Left kidney (tissue), 2 donors: ENCODE data around the gene TOPORS. TPM values are rescaled to one million over a fixed set of nuclear protein-coding genes. Genes with fewer than 3 reads are reported as not detected.
A peak's percentile ranks its signal among the peaks of the same experiment; 100 is the strongest.
"Not testable (repeated sequence)": the region's sequence is repeated elsewhere in the genome, so short reads cannot be mapped to it uniquely, and the experiment has no call there.

Experiments
- DNase-seq: peaks from one replicate; pipeline ENCODE4 v3.0.0-alpha.2; 2013
- polyA plus RNA-seq: library from polyadenylated mRNA; unstranded; fragments of 120-200 nt; gene quantifications from one replicate; pipeline ENCODE4 v1.2.1, GENCODE V29; 2013; ENCODE audit not compliant: insufficient read length

Gene TOPORS
- polyA plus RNA-seq, 1 donor, result 37.5 TPM

DNA sequence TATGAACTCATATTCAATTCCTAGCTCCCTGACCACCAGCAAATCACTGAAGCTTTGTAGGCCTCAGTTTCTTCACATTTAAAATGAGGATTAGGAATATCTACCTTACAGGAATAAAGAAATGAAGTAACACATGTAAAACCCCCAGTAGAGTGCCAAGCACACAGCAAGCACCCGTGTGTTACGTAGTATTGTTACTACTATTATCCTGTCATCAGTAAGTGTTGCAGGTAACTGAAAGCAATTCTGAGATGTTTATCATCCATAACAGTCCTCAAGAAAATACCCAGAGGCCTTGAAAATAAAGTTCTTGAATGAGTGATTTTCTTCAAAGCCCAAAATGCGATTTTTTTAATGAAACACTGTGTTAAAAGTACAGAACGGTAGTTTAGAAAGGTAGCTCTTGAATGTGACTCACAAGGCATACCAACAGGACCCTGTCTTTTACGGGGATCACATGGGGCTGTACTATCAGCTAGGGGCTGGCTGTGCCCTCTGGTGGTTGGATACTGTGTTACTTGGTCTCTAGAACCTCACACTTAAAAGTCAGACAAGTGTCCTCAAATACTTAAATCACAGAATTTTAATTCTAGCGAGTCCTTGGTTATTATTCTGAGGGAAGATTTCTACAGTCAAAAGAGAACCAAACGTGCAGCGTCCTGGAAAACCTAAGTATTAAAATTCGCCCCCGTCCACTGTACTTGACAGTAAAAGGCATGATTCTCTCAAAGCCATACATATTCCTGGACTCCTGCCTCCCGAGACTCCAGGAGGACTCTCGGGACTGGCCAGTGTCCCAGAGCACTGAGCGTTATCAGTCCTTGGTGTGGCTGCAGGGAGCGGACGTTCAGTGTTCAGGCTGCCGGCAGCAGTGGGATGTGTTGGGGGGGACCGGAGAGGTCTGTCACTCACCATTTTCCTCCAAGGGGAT lies 19.8 kb upstream of the TOPORS start:
- peak; percentile 72 for DNase-seq

DNA sequence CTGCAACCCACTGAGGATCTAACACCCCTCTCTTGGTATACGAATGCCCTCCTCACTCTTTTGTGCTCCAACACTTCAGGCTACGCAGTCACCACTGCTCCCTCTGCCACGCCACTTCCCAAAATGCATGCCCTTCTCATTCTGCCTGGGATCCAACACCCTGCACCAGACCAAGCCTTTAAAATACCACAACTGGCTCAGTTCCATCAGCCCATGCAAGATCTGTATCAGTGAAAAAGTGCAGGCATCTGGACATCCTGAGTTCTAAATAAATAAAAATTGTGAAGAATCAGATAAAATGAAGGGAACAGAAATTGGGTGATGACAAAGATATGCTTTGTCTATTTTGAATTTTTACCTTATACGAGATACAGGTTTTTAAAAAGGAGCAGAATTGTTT lies 17.9 kb upstream of the TOPORS start:
- no peak for DNase-seq

DNA sequence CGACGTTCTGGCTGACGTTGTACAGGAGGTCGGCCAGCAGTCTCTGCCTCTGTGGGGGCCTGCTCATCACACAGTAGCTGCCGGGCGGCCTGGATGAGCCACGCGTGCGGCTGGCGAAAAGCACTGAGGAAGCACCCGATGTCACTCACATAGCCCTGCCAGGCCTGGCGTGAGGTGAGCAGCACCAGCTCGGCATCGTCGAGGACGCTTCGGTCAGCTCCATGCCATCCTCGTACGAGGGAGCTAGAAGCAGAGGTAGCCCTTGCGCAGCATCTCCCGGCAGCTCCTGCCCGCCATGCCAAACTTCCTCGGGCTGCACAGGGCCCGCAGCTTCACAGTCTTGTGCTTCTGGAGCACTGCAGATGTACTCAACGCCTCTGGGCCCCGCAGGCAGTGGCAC lies 14.4 kb upstream of the TOPORS start:
- no peak for DNase-seq

DNA sequence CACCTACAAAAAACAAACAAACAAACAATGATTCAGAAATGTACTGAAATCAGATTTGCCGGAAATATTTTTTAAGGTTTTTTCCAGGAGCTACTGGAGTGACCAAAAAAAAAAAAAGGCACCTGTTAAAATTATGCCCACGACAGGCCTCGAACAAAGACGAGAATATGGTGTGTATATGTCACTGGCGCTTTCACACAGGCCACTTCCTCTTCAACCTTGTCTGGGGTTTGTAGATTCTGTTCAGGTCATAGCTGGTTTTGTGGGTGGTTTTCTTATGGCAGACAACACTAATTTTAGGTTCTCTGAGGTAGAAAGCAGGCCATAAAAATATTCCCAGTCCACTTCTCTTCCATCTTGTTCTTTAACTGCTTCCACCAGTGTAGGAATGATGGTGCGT lies 13.6 kb upstream of the TOPORS start:
- no peak for DNase-seq

DNA sequence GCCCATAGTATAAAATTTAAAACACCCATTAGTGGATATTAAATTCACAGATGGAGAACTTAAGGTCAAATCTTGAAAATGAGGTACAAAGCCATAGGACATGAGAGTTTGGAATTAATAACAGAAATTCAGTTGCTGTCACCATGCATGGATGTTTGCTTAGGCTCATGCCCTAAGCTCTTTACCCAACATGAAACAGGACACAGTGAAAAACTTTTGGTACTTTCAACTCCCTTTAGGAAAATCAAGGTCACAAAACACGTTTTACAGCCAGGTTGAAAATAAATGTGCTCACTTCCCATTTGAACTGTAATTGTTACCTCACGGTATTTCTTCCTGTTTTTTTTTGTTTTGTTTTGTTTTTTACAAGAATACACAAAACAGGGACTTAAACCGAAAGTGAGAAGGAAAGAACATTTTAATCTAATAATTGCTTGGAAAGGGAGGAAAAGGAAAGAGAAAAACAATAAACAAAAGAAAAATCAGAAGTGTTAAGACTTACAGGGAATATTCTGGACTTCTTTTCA lies 6.1 kb upstream of the TOPORS start:
- DNase-seq, result no peak

DNA sequence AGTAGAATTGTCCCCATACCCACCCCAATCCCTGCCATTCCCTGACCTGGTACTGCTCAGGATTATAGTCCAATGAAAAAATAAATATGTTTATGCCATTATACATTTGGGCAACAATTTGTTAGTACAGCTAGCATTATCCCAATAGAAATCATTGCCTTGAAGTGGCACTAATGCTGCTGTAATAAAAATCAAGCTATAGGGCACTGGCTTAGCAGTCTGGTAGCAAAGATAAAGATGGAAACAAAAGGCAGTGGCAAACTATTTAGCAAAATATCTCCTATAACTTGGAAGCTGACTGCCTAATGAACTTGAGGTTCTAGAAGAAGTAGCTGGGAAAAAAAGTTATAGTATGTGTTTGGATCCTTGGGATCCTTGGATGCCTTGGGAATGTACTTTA lies 2.2 kb upstream of the TOPORS start:
- no peak for DNase-seq

DNA sequence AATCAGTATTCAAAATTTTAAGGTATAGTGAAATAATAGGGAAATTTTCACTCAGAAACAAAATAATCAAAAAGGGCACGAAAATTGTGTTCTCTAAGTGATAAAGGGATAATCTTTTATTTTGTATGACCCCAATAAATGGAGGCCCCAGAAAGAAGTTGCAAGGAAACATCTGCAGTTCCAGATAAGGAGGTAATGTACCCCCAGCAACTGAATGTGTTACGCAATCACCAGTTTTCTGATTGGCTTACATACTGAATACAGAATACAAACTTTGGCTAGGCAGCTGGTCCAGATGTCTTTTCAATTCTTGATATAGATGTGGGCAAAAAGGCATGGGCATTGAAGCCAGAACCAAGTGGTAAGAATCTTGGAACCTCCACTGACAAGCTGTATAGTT lies 1.7 kb upstream of the TOPORS start:
- no peak for DNase-seq

DNA sequence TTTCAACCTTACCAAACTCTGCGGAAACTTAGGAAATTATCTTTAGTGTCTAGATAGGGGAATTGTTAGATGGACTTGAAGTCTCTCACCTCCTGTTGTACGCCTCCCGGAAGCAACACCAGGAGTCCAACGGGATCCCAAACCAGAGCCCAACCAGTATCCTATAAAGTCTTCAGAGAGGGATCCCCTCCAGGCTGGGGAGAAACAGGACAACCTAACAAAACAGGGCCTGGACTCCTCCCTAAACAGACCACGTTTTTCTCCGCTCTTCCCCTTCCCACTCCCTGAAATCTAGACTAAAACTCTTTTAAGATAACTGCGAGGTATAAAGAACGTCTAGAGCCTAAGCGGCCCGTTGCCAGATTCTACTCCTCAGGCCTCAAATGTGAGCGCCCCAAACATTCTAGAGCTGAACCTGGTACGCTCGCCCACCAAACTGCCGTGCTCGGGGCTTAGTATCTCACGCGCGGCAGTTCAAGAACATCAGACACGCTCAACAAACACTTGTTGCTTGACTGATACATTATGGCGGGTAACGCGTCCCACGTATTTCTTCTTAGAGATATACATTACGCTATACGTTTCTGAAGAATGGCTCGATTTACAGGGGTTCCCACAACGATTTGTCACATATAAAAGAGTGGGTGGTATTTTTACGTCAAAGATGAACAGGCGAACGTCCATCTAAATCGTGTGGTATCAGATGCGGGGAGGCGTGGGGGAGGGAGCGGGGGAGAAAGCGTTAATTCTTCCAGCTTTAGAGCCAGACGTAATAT lies 922 bp downstream of the TOPORS start:
- peak; percentile 37 for DNase-seq

DNA sequence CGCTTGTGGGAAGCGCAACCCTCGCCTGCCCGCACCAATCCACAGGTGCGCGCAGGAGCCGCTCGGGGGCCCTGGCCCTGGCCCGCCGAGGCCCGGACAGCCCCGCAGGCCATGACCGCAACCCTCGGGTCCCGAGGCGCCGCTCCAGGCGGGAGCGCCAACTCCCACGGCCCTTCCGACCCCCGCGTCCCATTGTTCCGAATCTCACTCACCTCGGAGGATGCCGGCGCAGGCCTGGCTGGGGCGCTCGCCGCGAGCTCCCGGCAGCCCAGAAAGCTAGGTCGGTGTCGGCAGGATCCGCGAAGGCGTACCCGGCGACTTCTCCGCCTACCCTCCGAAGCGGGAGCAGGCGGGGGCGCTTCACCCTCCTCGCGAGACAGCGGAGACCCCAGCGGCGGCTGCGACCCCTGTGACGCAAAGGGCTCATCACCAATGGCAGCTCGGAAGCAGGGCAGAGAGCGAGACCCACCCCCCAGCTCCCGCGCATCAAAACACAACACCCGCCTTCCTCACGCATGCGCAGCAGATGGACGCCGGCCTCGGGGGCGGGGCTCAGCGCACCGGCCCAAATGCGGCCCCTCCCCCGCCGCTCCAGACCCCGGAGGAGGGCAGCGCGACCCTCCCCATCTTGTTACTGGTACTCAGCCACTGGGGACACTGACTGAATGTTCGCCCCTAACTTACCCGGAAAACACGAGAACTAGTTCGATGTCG lies 1.7 kb downstream of the TOPORS start:
- DNase-seq, result peak; percentile 95

DNA sequence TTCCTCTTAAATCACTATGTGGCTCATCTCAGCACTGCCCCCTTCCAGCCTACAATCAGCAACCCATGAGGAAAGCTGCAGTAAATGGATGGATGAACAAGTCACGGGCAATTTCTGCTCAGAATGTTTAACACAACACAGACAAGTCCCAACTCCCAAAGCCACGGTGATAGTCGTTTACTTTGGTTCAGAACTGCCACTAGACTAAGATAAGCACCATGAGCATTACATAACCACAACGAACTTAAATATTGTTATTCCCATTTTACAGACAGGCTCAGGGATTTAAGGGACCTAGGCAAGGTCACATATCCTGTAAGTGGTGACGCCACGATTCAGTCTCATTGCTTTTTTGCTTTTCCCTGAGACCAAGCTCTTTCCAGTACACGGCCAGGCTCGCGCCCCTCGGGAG lies 2.2 kb downstream of the TOPORS start:
- DNase-seq, result peak; percentile 42

DNA sequence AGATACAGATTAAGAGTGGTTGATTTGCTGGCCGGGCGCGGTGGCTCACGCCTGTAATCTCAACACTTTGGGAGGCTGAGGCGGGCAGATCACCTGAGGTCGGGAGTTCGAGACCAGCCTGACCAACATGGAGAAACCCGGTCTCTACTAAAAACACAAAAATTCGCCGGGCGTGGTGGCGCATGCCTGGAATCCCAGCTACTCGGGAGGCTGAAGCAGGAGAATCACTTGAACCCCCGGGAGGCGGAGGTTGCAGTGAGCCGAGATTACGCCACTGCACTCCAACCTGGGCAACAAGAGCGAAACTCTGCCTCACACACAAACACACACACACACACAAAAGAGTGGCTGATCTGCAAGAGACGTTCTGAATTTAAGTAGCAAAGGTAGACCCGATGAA lies 4.2 kb downstream of the TOPORS start:
- not testable (repeated sequence) for DNase-seq

DNA sequence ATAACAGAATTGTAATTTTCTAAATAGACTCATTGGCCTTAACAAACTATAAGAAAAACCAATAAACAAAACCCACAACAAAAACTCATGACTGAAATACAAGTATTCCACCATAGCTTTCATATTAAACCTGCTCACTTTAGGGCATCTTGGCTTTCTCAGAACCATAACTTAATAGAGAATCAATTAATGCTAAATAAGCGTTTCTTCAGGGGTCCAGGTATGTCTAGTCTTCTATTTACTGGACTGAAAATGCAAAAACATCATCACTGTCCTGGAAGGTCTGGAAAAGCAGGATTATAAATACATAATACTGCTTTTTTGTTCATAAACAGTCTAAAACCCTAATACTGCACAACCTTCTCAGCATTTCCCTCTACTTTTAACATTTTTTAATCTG lies 6.5 kb downstream of the TOPORS start:
- no peak for DNase-seq

DNA sequence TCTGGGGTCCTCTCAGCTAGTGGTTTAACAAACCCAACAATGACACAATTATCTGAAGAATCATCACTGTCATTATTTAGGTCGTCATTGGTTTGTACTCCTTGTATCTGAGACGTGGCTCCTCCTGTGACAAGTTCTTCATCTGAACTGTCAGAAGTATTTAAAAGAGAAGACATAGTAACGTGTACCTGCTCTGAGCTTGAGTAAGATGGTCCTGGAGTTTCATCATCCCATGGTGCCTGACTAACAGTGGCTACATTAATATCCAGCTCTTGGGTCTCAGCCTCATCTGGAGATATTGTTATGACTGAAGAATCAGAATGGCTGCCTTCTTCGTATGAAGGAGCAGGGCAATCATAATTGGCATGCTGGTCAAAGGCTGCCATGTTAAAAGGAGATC lies 9.3 kb downstream of the TOPORS start:
- no peak for DNase-seq

DNA sequence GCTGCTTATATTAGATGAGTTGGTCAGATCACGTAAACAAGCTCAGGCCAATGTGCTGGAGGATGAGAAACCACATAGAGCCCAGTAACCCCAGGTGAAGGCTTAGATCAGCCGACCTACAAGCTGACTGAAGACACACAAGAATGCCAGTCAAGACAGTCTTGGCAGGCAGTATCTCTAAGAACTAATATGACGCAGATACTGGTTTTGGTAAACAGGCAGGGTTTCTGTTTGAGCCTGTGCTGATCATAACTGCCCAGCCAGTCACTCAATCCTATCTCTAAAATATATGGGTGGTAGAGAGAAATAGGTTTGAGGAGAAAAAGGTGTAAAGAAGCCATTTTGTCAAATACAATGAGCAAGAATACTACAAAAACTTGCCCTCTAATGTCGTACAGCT lies 18.6 kb downstream of the TOPORS start:
- DNase-seq, result no peak

DNA sequence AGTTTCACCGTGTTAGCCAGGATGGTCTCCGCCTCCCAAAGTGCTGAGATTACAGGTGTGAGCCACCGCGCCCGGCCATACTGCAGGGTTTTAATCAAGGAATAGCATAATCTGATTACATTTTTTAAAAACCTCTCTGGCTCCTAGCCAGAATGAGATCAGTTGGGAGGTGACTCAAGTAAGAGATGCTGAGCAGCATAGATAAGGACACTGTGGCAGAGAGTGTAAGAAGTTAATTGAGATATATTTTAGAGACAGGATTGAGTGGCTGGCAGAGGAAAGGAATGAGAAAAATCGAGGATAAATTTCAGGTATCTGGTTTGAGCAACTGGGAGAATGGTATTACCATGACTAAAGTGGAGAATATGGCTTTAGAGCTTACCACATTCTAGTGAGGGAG lies 19.1 kb downstream of the TOPORS start:
- DNase-seq, result no peak

DNA sequence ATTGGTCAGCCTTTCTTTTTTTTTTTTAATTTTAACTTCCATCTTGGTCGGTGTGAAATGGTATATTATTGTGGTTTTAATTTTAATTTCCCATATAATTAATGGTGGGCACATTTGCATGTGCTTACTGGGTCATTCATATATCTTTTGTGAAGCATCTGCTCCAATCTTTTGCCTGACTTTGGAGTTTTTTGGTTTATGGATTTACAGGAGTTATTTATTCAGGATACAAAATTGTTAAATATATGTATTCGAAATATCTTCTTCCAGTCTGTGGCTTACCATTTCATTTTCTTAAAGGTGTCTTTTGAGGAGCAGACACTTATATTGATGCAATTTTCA lies 25.7 kb downstream of the TOPORS start:
- no peak for DNase-seq

DNA sequence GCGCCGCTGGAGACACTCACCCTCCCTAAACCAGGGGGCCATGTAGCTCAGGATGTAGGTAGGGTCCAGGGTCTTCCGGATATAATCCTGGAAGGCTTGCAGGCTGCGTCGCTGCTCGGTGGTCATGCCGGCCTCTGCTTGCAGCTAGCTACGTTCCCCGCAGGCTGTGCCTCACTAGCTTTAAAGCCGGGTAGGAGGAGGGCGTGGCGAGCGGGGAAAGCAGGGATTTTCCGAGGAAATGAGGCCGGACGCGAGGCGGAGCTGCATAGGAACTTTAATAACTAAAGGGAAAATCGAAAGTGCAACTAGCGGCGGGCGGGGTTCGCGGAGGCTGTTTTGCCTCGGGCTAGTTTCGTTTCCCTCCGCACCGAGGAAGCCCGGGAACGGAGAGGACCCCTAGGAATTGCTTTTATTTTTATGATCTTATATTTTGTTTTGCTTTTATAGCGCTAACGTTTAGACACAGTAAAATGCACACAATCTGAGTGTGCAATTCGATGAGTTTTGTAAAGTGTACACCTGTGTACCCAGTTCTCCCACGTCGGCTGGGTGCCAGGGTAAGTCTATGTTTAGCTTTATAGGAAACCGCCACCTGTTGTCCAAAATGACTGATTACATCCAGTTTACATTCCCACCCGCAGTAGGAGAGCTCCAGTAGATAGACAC lies 26.2 kb downstream of the TOPORS start, which contains the start of gene RIGI:
Gene RIGI (minus strand): TSS at position 156 of the 666 bp plus-strand sequence. CDS start 30 bp downstream, at position 126.
- peak; percentile 89 for DNase-seq

DNA sequence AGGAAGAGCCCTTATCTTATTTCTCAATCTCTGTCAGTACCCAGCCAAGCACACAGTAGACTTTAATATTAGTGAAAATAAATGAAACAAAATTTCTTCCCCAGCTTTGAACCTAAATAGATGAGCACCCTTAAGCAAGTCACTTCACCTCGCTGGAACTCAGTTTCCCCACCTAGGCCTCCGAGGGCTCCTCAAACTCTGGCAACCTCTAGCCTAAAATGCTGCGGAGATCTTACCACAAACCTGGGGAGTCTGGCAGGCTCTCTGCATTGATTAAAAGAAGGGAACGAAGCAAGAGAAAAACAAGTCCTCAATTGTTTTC lies 26.7 kb downstream of the TOPORS start:
- DNase-seq, result no peak

DNA sequence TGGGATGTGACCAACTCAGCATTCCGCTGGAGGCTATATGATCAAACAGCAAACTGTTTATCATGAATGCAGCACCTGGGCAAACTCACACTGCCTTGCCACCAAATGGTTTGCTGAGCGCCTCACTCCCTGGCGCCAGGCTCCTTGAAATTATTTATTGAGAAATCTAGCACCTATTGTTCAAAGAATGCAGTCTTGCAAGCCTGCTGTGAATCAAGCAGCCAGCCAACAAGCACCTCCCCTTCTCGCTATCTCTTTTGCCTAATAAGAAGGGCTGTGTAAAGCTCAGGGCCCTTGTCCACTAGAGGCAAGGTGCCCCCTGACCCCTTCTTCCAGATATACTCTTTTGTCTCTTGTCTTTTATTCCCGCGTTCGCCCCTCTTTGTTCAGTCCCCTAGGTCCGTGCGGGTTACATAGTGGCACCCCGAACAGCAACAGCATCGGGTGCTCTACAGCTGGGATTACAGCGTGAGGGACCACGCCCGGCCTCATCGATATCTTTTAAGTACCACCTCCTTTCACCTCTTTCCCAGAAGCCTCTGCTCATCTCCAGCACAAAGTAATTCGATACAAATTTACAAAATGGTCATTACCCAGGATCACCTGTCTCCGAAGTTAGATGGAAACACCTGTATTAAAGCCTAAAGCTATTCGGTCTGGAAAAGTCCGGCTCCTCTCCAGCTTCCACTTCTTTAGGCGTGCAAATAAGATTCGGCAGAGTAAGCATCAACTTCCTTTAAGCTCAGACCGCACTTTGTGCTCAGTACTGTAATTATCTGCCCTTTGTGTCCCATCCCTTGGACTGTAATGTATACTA lies 27.3 kb downstream of the TOPORS start:
- DNase-seq, result peak; percentile 13

DNA sequence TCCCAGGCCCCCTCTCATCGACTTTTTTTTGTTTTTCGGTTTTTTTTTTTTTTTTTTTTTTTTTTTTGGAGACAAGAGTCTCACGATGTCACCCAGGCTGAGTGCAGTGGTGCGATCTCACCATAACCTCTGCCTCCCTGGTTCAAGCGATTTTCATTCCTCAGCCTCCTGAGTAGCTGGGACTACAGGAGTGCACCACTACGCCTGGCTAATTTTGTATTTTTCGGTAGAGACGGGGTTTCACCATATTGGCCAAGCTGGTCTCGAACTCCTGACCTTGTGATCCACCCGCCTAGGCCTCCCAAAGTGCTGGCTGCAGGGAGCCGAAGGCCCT lies 27.9 kb downstream of the TOPORS start:
- DNase-seq, result not testable (repeated sequence)

DNA sequence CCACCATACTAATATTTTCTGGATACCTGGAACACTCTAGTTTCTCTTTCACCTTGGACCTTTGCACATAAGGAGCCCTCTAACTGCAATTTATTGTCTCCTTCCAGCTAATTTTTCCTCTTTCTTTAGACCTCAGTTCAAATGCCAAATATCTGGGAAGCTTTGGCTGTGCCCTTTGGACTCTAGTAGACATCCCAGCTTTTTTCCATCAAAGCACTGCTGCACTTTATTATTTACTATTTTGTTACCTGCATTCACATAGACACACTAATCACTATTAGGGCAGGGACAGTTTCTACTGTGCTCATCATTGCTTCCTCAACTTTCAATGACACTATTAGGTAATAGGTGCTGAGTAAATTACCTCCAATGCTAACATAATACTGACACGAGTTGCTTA lies 28.5 kb downstream of the TOPORS start:
- no peak for DNase-seq
